Prostate gland (tissue), 2 donors: ENCODE results near the gene GNB1.

Source experiments
- POLR2A ChIP-seq: fragments of 450-650 bp; IDR thresholded peaks from one replicate; pipeline ENCODE4 v1.6.1; 2016; ENCODE audit warnings: antibody characterized with exemption, mild to moderate bottlenecking
- POLR2AphosphoS5 ChIP-seq: sonication (generic); formaldehyde crosslinking; IDR thresholded peaks from one replicate; pipeline ENCODE4 v1.6.1; 2017; ENCODE audit warnings: antibody characterized with exemption
- TF ChIP-seq, protein P1 (sequence below), 4 experiments: fragments of 200-600 bp in 2 of 4; fragments of 450-650 bp in 2 of 4; sonication (generic) in 2 of 4; IDR thresholded peaks; 1 replicate in 3 of 4; 2 replicates in 1 of 4; pipeline ENCODE4 v1.5.1; 2016 to 2019; ENCODE audit warnings: antibody characterized with exemption in 4 of 4, mild to moderate bottlenecking in 2 of 4, moderate library complexity in 2 of 4

DNA sequence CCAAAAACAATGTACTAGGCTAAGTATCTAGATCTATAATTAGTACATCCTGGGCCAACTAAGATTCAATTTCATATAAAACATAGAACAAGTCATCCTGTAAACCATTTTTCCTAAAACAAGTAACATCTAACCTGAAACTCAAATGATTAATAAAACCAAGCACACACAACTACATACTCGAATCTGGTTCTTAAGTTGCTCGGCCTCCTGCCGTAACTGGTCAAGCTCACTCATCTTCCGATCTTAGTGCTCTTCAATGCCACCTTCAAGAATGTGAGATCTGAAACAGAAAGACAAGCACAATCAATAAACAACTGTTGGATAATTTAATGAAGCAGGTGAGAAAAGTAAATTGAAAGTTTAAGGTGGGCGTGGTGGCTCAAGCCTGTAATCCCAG lies 65.7 kb downstream of the GNB1 start:
- TF ChIP-seq POLR2A (no peak), POLR2AphosphoS5 (no peak)
- TF ChIP-seq, protein P1, sequence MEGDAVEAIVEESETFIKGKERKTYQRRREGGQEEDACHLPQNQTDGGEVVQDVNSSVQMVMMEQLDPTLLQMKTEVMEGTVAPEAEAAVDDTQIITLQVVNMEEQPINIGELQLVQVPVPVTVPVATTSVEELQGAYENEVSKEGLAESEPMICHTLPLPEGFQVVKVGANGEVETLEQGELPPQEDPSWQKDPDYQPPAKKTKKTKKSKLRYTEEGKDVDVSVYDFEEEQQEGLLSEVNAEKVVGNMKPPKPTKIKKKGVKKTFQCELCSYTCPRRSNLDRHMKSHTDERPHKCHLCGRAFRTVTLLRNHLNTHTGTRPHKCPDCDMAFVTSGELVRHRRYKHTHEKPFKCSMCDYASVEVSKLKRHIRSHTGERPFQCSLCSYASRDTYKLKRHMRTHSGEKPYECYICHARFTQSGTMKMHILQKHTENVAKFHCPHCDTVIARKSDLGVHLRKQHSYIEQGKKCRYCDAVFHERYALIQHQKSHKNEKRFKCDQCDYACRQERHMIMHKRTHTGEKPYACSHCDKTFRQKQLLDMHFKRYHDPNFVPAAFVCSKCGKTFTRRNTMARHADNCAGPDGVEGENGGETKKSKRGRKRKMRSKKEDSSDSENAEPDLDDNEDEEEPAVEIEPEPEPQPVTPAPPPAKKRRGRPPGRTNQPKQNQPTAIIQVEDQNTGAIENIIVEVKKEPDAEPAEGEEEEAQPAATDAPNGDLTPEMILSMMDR (IDR thresholded peaks at IDR 0.05) = no peak
